Mesendoderm (in vitro differentiated cells): ENCODE measurements around the gene CLEC7A.
A peak's percentile ranks its signal among the peaks of the same experiment; 100 is the strongest.

ENCODE experiments used
- DNase-seq: peaks from one replicate; pipeline ENCODE4 v3.0.0; 2013
- H2AK5ac ChIP-seq: 2 replicates; pipeline ENCODE4 v1.6.1; 2013; ENCODE audit warnings: low read length, inconsistent platforms
- H2BK120ac ChIP-seq: 2 replicates; pipeline ENCODE4 v1.6.1; 2013; ENCODE audit warnings: low read depth, mild to moderate bottlenecking, low read length, moderate library complexity, mixed read lengths
- H2BK15ac ChIP-seq: replicated peaks from 2 replicates; pipeline ENCODE4 v1.6.1; 2013; ENCODE audit warnings: low read depth, mild to moderate bottlenecking, moderate library complexity
- H2BK5ac ChIP-seq: 2 replicates; pipeline ENCODE4 v1.6.1; 2013; ENCODE audit warnings: low read length, inconsistent platforms
- H3K18ac ChIP-seq: 2 replicates; pipeline ENCODE4 v1.6.1; 2013; ENCODE audit warnings: mild to moderate bottlenecking, low read length, mixed read lengths
- H3K23ac ChIP-seq: one replicate; pipeline ENCODE4 v1.6.1; 2013; ENCODE audit warnings: low read length
- H3K27ac ChIP-seq: 2 replicates; pipeline ENCODE4 v1.5.1; 2013; ENCODE audit warnings: low read depth, mild to moderate bottlenecking, inconsistent platforms, low read length, moderate library complexity
- H3K27me3 ChIP-seq: 2 replicates; pipeline ENCODE4 v1.6.1; 2013; ENCODE audit warnings: low read length, control low read depth, mild to moderate bottlenecking, inconsistent platforms; ENCODE audit not compliant: insufficient read depth, poor library complexity
- H3K36me3 ChIP-seq: 2 replicates; pipeline ENCODE4 v1.6.1; 2013; ENCODE audit warnings: low read length, inconsistent platforms; ENCODE audit not compliant: control insufficient read depth, insufficient read depth
- H3K4ac ChIP-seq: one replicate; pipeline ENCODE4 v1.6.1; 2013; ENCODE audit warnings: low read depth, mild to moderate bottlenecking, low read length, moderate library complexity
- H3K4me1 ChIP-seq: 2 replicates; pipeline ENCODE4 v1.6.1; 2013; ENCODE audit warnings: low read depth, low read length, inconsistent platforms; ENCODE audit not compliant: control insufficient read depth
- H3K4me2 ChIP-seq: 2 replicates; pipeline ENCODE4 v1.6.1; 2013; ENCODE audit warnings: low read length
- H3K4me3 ChIP-seq: 2 replicates; pipeline ENCODE4 v1.5.1; 2013; ENCODE audit warnings: mild to moderate bottlenecking, low read length
- H3K56ac ChIP-seq: one replicate; pipeline ENCODE4 v1.6.1; 2013; ENCODE audit warnings: low read length
- H3K79me1 ChIP-seq: 2 replicates; pipeline ENCODE4 v1.6.1; 2013; ENCODE audit warnings: low read length, inconsistent platforms
- H3K79me2 ChIP-seq: 2 replicates; pipeline ENCODE4 v1.6.1; 2013; ENCODE audit warnings: mild to moderate bottlenecking, low read length; ENCODE audit not compliant: control insufficient read depth, insufficient read depth
- H3K9ac ChIP-seq: 2 replicates; pipeline ENCODE4 v1.6.1; 2013; ENCODE audit warnings: low read length, inconsistent platforms
- H4K5ac ChIP-seq: one replicate; pipeline ENCODE4 v1.6.1; 2013; ENCODE audit warnings: low read length
- H4K8ac ChIP-seq: one replicate; pipeline ENCODE4 v1.6.1; 2013; ENCODE audit warnings: low read depth, mild to moderate bottlenecking, control low read depth, low read length, moderate library complexity
- WGBS: extraction: QIAGEN DNeasy Blood & Tissue Kit; methylation state at CpG from one replicate; pipeline ENCODE4 v1.1.7; 2013; ENCODE audit warnings: low lambda C conversion rate, missing lambda C conversion rate; ENCODE audit not compliant: insufficient coverage; ENCODE audit errors: extremely low coverage; 5-methylcytosine and 5-hydroxymethylcytosine counted together

Gene CLEC7A

DNA sequence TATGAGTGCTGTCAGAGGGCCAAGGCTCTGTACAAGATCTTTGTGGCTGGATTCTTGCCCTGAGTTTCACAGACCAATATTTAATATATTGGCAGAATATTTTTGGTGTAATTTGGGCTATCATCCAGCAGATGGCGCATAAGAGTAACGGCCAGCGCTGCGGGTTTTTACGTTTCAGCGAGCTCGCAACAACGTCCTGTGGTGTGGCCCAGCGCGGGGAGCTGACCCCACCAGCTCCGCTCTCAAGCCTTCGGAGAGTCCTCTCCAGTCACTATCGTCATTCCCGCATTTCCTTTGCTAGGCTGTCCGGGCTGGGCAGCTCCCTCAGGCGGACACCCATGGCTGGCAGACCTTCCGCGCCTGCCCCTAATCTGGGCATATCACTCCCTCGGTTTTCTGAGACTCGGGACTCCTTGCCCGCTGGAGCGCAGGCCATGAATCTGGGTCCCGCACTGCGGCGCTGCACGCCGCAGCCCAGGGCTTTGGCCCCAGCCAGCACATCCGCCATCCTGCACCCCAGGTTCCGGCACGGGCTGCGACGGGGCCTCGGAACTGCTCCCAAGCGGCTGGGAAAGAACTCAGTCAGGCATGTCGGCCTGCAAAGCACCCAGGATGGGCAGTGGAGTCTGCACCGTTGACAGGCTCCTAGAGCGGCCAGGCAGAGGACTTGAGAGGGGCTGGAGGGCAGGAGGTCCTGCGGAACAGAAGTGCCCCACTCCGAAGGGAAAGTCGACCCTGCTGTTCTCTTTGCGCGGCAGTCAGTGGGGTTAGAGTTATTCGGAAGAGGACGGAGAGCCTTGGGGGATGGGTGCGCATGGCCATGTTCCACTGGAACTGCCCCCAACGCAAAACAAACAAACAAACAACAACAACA lies 23.5 kb upstream of the CLEC7A start:
- Histone ChIP-seq H3K18ac (peak overlapping the region; percentile 40), H2BK120ac (no peak overlapping the region), H3K79me1 (no peaks in the 10 kb centered on the region), H3K79me2 (no peaks in the 10 kb centered on the region), H3K4me2 (peak overlapping the region; percentile 88), H3K4me3 (peak overlapping the region; percentile 54), H3K27ac (no peak overlapping the region), H3K36me3 (no peaks in the 10 kb centered on the region), H4K8ac (no peak overlapping the region), H4K5ac (no peak overlapping the region), H3K9ac (peak overlapping the region; percentile 89), H3K4ac (no peak overlapping the region), H2BK15ac (no peak overlapping the region), H3K27me3 (no peaks in the 10 kb centered on the region), H3K56ac (peak overlapping the region; percentile 95), H2BK5ac (peak overlapping the region; percentile 70), H3K23ac (peak overlapping the region; percentile 66), H3K4me1 (no peaks in the 10 kb centered on the region), H2AK5ac (no peak overlapping the region)
- peak; percentile 88 for DNase-seq
- WGBS = no CpG with 5 or more reads among the region's 46 CpGs

DNA sequence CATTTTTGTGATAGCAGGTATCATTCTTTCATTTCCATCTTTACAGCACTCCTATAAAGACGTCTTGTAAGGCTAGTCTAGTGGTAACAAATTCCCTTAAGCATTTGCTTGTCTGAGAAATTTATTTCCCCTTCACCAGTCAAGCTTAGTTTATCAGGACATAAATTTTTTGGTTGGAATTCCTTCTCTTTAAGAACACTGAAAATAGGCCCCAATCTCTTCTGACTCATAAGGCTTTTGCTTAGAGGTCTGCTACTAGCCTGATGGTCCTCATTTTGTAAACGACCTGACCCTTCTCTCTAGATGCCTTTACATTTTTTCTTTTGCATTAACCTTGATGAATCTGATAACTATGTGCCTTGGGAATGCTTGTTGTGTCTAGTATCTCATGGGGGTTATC lies 21.6 kb upstream of the CLEC7A start:
- Histone ChIP-seq H2AK5ac (no peak overlapping the region), H2BK15ac (no peak overlapping the region), H3K27ac (no peak overlapping the region), H3K4ac (no peak overlapping the region), H3K9ac (no peak overlapping the region), H2BK5ac (no peak overlapping the region), H4K5ac (no peak overlapping the region), H3K27me3 (no peaks in the 10 kb centered on the region), H3K23ac (no peak overlapping the region), H3K79me2 (no peaks in the 10 kb centered on the region), H3K4me3 (no peak overlapping the region), H3K36me3 (no peaks in the 10 kb centered on the region), H2BK120ac (no peak overlapping the region), H3K18ac (no peak overlapping the region), H3K79me1 (no peaks in the 10 kb centered on the region), H3K4me1 (no peaks in the 10 kb centered on the region), H3K56ac (no peak overlapping the region), H3K4me2 (no peak overlapping the region), H4K8ac (no peak overlapping the region)
- no CpG with 5 or more reads among the region's 2 CpGs for WGBS
- no peak for DNase-seq

DNA sequence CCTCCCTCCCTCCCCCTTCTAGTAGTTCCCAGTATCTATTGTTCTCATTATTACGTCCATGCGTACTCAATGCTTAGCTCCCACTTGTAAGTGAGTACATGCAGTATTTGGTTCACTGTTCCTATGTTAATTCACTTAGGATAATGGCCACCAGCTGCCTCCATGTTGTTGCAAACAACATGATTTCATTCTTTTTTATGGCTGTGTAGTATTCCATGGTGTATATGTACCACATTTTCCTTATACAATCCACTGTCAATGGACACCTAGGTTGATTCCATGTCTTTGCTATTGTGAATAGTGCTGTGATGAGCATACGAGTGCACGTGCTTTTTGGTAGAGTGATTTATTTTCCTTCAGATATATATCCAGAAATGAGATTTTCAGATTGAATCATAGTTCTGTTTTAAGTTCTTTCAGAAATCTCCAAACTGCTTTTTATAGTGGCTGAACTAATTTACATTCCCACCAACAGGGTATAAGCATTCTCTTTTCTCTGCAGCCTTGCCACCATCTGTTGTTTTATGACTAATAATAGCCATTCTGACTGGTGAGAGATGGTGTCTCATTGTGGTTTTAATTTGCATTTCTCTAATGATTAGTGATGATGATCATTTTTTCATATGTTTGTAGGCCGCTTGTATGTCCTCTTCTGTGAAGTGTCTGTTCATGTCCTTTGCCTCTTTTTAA lies 17.9 kb upstream of the CLEC7A start:
- H3K4me1 ChIP-seq = no peaks in the 10 kb centered on the region
- H3K79me1 ChIP-seq = no peaks in the 10 kb centered on the region
- no peak overlapping the region for H3K4ac ChIP-seq
- no CpG with 5 or more reads among the region's 5 CpGs for WGBS
- H3K56ac ChIP-seq = no peak overlapping the region
- H3K9ac ChIP-seq = no peak overlapping the region
- no peaks in the 10 kb centered on the region for H3K79me2 ChIP-seq
- no peak overlapping the region for H4K8ac ChIP-seq
- H3K36me3 ChIP-seq = no peaks in the 10 kb centered on the region
- DNase-seq = no peak
- H3K23ac ChIP-seq = no peak overlapping the region
- H2BK120ac ChIP-seq = no peak overlapping the region
- H3K27ac ChIP-seq = no peak overlapping the region
- H2BK15ac ChIP-seq = no peak overlapping the region
- H3K4me3 ChIP-seq = no peak overlapping the region
- no peak overlapping the region for H4K5ac ChIP-seq
- H3K4me2 ChIP-seq = no peak overlapping the region
- no peak overlapping the region for H3K18ac ChIP-seq
- no peaks in the 10 kb centered on the region for H3K27me3 ChIP-seq
- no peak overlapping the region for H2BK5ac ChIP-seq
- no peak overlapping the region for H2AK5ac ChIP-seq

DNA sequence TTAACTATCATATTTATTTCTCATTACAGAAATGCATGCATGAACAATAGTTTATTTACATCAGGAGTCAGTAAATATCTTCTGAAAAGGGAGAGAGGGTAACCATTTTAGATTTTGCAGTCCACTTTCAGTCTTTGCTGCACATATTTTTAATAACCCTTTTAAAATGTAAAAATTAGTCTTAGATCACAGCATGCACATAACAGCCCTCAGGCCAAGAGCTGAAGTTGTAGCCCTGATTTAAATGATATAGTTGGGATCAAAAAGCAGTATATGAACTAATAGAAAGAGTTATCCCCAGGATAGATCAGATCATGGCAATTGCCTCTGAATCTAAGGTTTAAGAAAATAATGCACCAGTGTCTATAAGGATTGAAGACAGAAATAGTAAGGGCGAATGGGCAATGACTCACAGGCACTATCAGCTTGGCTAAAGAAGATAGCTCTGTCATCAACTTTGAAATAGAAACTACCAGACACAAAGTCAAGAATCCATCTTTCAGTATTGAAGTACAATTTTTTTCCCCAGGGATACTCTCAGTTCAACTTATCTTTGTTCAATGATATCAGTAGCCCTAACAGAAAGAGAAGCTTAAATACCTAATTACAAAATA lies 13.1 kb upstream of the CLEC7A start:
- no peak for DNase-seq
- Histone ChIP-seq H2BK5ac (no peak overlapping the region), H3K4me3 (no peak overlapping the region), H3K4ac (no peak overlapping the region), H3K56ac (no peak overlapping the region), H4K8ac (no peak overlapping the region), H3K9ac (no peak overlapping the region), H3K4me1 (no peaks in the 10 kb centered on the region), H3K27me3 (no peaks in the 10 kb centered on the region), H3K18ac (no peak overlapping the region), H2AK5ac (no peak overlapping the region), H3K79me1 (no peaks in the 10 kb centered on the region), H3K4me2 (no peak overlapping the region), H2BK120ac (no peak overlapping the region), H3K36me3 (no peaks in the 10 kb centered on the region), H3K27ac (no peak overlapping the region), H3K79me2 (no peaks in the 10 kb centered on the region), H4K5ac (no peak overlapping the region), H2BK15ac (no peak overlapping the region), H3K23ac (no peak overlapping the region)
- WGBS = no CpG with 5 or more reads among the region's 1 CpG

DNA sequence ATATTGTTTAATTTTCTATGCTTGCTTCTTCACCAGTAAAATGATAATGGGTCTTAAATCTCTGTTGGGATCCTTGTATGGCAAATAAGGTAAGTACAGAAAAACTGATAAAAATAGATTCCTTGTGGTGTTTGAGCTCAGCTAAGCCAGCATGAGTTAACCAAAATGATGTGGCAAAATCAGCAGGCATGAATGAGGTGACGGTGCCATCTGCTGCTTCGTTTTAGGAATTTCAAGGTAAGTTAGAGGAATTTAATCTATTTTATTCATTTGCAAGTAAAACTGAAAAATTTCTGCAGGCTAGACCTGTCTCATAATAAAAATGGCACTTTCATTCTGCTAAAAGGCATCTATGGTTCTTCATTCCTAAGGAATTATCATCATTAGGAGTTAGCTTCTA lies 10.0 kb upstream of the CLEC7A start:
- H4K5ac ChIP-seq = no peak overlapping the region
- DNase-seq = peak; percentile 71
- no peak overlapping the region for H3K23ac ChIP-seq
- no peak overlapping the region for H2BK120ac ChIP-seq
- no peak overlapping the region for H3K4ac ChIP-seq
- no CpG with 5 or more reads among the region's 2 CpGs for WGBS
- no peak overlapping the region for H2BK15ac ChIP-seq
- no peaks in the 10 kb centered on the region for H3K79me2 ChIP-seq
- H3K36me3 ChIP-seq = no peaks in the 10 kb centered on the region
- no peak overlapping the region for H3K18ac ChIP-seq
- H4K8ac ChIP-seq = no peak overlapping the region
- no peak overlapping the region for H3K56ac ChIP-seq
- H3K4me1 ChIP-seq = no peaks in the 10 kb centered on the region
- no peaks in the 10 kb centered on the region for H3K79me1 ChIP-seq
- no peak overlapping the region for H3K4me2 ChIP-seq
- H3K27ac ChIP-seq = no peak overlapping the region
- no peak overlapping the region for H2BK5ac ChIP-seq
- H3K9ac ChIP-seq = no peak overlapping the region
- no peak overlapping the region for H3K4me3 ChIP-seq
- no peak overlapping the region for H2AK5ac ChIP-seq
- H3K27me3 ChIP-seq = no peaks in the 10 kb centered on the region
